HEK293 (cell line): ENCODE data around the gene SLC7A11.

Experiments used
- CTCF ChIA-PET: fragments of 350-600 bp; formaldehyde crosslinking; extraction: SDS; loops from one replicate; lab custom pipeline; 2021; ENCODE audit warnings: antibody characterized with exemption; lab: Yijun Ruan, JAX
- POLR2A ChIA-PET: fragments of 300-600 bp; formaldehyde crosslinking; extraction: SDS; loops from one replicate; lab custom pipeline; 2020; ENCODE audit warnings: antibody characterized with exemption, inconsistent platforms; lab: Yijun Ruan, JAX
- H3K27ac ChIP-seq: fragments of 200-500 bp; sonication (Bioruptor generic); 2 replicates; pipeline ENCODE4 v1.5.1; 2014; ENCODE audit warnings: low read depth, low read length, control low read depth, inconsistent platforms; ENCODE audit errors: extremely low read depth
- H3K36me3 ChIP-seq, 2 experiments: fragments of 200-500 bp in 1 of 2; sonication (Bioruptor generic) in 1 of 2; 1 replicate in 1 of 2; 2 replicates in 1 of 2; pipeline ENCODE4 v1.5.1; 2014 to 2017; ENCODE audit warnings: inconsistent platforms in 2 of 2, low read length in 2 of 2; ENCODE audit not compliant: control insufficient read depth in 2 of 2, insufficient read depth in 1 of 2
- H3K4me1 ChIP-seq: fragments of 200-500 bp; sonication (Bioruptor generic); 2 replicates; pipeline ENCODE4 v1.5.1; 2014; ENCODE audit warnings: mild to moderate bottlenecking, low read length, inconsistent platforms; ENCODE audit not compliant: control insufficient read depth, insufficient read depth
- H3K4me3 ChIP-seq: 2 replicates; pipeline ENCODE4 v1.5.1; 2011; ENCODE audit warnings: low read depth, mild to moderate bottlenecking, control low read depth, low read length, moderate library complexity
- H3K9me3 ChIP-seq: fragments of 200-500 bp; sonication (Bioruptor generic); 2 replicates; pipeline ENCODE4 v1.5.1; 2014; ENCODE audit warnings: low read depth, low read length, inconsistent platforms; ENCODE audit not compliant: control insufficient read depth, insufficient read depth
- ATF2 ChIP-seq: fragments of 450-650 bp; formaldehyde crosslinking; IDR thresholded peaks from 2 replicates; pipeline ENCODE4 v1.5.1; 2016; ENCODE audit warnings: missing biosample characterization, missing genetic modification characterization, low read depth
- GLI4 ChIP-seq: fragments of 450-650 bp; formaldehyde crosslinking; IDR thresholded peaks from 2 replicates; pipeline ENCODE4 v1.5.1; 2016; ENCODE audit warnings: missing biosample characterization, missing genetic modification characterization
- GLIS2 ChIP-seq: fragments of 450-650 bp; formaldehyde crosslinking; IDR thresholded peaks from 2 replicates; pipeline ENCODE4 v1.5.1; 2016; ENCODE audit warnings: missing biosample characterization, missing genetic modification characterization
- KLF9 ChIP-seq: fragments of 450-650 bp; formaldehyde crosslinking; IDR thresholded peaks from 2 replicates; pipeline ENCODE4 v1.5.1; 2016; ENCODE audit warnings: missing biosample characterization, missing genetic modification characterization, low read depth
- MZF1 ChIP-seq: fragments of 450-650 bp; formaldehyde crosslinking; IDR thresholded peaks from 2 replicates; pipeline ENCODE4 v1.5.1; 2017; ENCODE audit warnings: missing biosample characterization, missing genetic modification characterization, borderline replicate concordance
- PRDM6 ChIP-seq: fragments of 450-650 bp; formaldehyde crosslinking; IDR thresholded peaks from 2 replicates; pipeline ENCODE4 v1.5.1; 2017; ENCODE audit warnings: missing biosample characterization, missing genetic modification characterization
- TSHZ1 ChIP-seq: fragments of 450-650 bp; formaldehyde crosslinking; IDR thresholded peaks from 2 replicates; pipeline ENCODE4 v1.5.1; 2016; ENCODE audit warnings: missing biosample characterization, missing genetic modification characterization, borderline replicate concordance
- ZBTB44 ChIP-seq: fragments of 450-650 bp; IDR thresholded peaks from 2 replicates; pipeline ENCODE4 v1.5.1; 2018; ENCODE audit warnings: missing biosample characterization, mild to moderate bottlenecking, missing genetic modification characterization
- ZFP37 ChIP-seq: fragments of 450-650 bp; formaldehyde crosslinking; IDR thresholded peaks from 2 replicates; pipeline ENCODE4 v1.5.1; 2016; ENCODE audit warnings: missing biosample characterization, missing genetic modification characterization
- ZNF138 ChIP-seq: fragments of 450-650 bp; formaldehyde crosslinking; IDR thresholded peaks from 2 replicates; pipeline ENCODE4 v1.5.1; 2016; ENCODE audit warnings: missing biosample characterization, missing genetic modification characterization, borderline replicate concordance
- ZNF221 ChIP-seq: fragments of 450-650 bp; formaldehyde crosslinking; IDR thresholded peaks from 2 replicates; pipeline ENCODE4 v1.5.1; 2017; ENCODE audit warnings: missing biosample characterization, missing genetic modification characterization, borderline replicate concordance
- ZNF302 ChIP-seq: fragments of 450-650 bp; formaldehyde crosslinking; IDR thresholded peaks from 2 replicates; pipeline ENCODE4 v1.5.1; 2016; ENCODE audit warnings: missing biosample characterization, missing genetic modification characterization, low read depth
- ZNF366 ChIP-seq: fragments of 450-650 bp; formaldehyde crosslinking; conservative IDR thresholded peaks from 2 replicates; pipeline ENCODE4 v1.5.1; 2016; ENCODE audit warnings: missing biosample characterization, missing genetic modification characterization
- ZNF394 ChIP-seq: fragments of 450-650 bp; formaldehyde crosslinking; IDR thresholded peaks from 2 replicates; pipeline ENCODE4 v1.5.1; 2016; ENCODE audit warnings: missing biosample characterization, missing genetic modification characterization, mild to moderate bottlenecking, moderate library complexity, borderline replicate concordance
- ZNF521 ChIP-seq: fragments of 450-650 bp; formaldehyde crosslinking; IDR thresholded peaks from 2 replicates; pipeline ENCODE4 v1.5.1; 2017; ENCODE audit warnings: missing biosample characterization, mild to moderate bottlenecking, missing genetic modification characterization
- ZNF580 ChIP-seq: fragments of 450-650 bp; formaldehyde crosslinking; IDR thresholded peaks from 2 replicates; pipeline ENCODE4 v1.5.1; 2016; ENCODE audit warnings: missing biosample characterization, missing genetic modification characterization
- ZNF624 ChIP-seq: fragments of 450-650 bp; formaldehyde crosslinking; IDR thresholded peaks from 2 replicates; pipeline ENCODE4 v1.5.1; 2017; ENCODE audit warnings: missing biosample characterization, missing genetic modification characterization
- ZNF837 ChIP-seq: fragments of 450-650 bp; formaldehyde crosslinking; IDR thresholded peaks from 2 replicates; pipeline ENCODE4 v1.5.1; 2016; ENCODE audit warnings: missing biosample characterization, missing genetic modification characterization
- ZXDB ChIP-seq: fragments of 450-650 bp; formaldehyde crosslinking; IDR thresholded peaks from 2 replicates; pipeline ENCODE4 v1.5.1; 2016; ENCODE audit warnings: missing biosample characterization, missing genetic modification characterization

The SLC7A11 gene

GRCh38 chr4:138209094-138209493, 33.1 kb downstream of the SLC7A11 start:
- CTCF ChIA-PET = interaction anchor here (0.9 kb wide), 1 partner anchor 119 kb away, joined by 3 read pairs; no protein-coding TSS in a partner anchor
- Histone ChIP-seq H3K4me3 (no peak overlapping the region), H3K9me3 (no peaks in the 10 kb centered on the region), H3K4me1 (no peaks in the 10 kb centered on the region), H3K36me3 (no peaks in the 10 kb centered on the region), H3K27ac (no peak overlapping the region)
- TF ChIP-seq ZNF580 (no peak), GLI4 (tag by site-specific recombination) (no peak), ZNF394 (tag by site-specific recombination) (no peak), ZXDB (tag by site-specific recombination) (no peak), PRDM6 (tag by site-specific recombination) (no peak), ZNF302 (no peak), ZNF138 (tag by site-specific recombination) (no peak), ZNF221 (tag by site-specific recombination) (no peak), ZNF837 (tag by site-specific recombination) (no peak), ZNF521 (tag by site-specific recombination) (no peak), ZNF366 (tag by site-specific recombination) (no peak), GLIS2 (no peak), ZBTB44 (tag by site-specific recombination) (no peak), KLF9 (no peak), ATF2 (no peak), ZFP37 (no peak), TSHZ1 (no peak), ZNF624 (tag by site-specific recombination) (no peak), MZF1 (tag by site-specific recombination) (no peak)
- POLR2A ChIA-PET = no interaction called here
